ENCODE results near the gene KCNQ1. TPM values are rescaled to one million over a fixed set of nuclear protein-coding genes. Genes with fewer than 3 reads are reported as not detected.

KCNQ1 gene
- polyA plus RNA-seq, 1 of the 3 experiments (the other 2 are of a cell fraction) = 0.05 TPM

DNA sequence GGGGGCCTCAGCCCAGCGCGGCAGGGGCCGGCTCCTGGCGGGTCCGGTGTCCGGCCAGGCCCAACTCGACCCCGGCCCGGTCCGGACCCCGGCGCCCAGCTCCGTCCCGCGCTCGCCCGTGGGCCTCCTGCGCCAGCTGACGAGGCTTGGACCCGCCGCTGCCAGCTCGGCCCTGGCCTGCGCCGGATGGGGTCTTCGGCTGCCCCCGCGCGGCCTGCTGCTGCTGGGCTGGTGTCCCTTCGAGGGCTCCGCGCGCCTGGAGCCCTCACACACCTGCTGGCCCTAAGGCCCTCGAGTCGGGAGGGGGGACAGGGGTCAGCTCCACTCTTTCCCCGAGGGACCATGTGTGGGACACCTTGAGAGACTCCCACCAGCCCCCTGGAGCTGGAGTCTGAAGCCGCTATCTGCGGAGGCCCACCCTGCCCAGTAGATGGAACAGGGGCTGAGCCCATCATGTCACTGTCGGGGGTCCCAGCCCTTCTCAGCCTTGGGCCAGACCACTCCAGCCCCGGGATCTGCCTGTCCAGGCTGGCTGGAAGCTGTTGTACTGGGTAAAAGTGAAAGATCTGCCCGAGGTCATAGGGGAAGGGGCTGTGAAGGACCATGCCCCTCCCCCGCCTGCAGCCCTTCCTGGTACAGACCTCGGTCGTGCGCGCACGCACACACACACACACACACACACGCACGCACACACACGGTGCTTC, 441.5 kb downstream of the KCNQ1 start (continued):
- TF ChIP-seq, protein P1, sequence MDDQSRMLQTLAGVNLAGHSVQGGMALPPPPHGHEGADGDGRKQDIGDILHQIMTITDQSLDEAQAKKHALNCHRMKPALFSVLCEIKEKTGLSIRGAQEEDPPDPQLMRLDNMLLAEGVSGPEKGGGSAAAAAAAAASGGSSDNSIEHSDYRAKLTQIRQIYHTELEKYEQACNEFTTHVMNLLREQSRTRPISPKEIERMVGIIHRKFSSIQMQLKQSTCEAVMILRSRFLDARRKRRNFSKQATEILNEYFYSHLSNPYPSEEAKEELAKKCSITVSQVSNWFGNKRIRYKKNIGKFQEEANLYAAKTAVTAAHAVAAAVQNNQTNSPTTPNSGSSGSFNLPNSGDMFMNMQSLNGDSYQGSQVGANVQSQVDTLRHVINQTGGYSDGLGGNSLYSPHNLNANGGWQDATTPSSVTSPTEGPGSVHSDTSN (IDR thresholded peaks at IDR 0.05) = no peak
- no peak for TF ChIP-seq TAF1 (IDR thresholded peaks at IDR 0.05; ENCODE audit: borderline replicate concordance, low read depth, low read length)
- 0 out of 2 replicates have a peak, but pooled peaks have one; percentile 20 for TF ChIP-seq FOXJ3 (CRISPR knock-in tag; IDR thresholded peaks at IDR 0.05)
- TF ChIP-seq, protein P2, sequence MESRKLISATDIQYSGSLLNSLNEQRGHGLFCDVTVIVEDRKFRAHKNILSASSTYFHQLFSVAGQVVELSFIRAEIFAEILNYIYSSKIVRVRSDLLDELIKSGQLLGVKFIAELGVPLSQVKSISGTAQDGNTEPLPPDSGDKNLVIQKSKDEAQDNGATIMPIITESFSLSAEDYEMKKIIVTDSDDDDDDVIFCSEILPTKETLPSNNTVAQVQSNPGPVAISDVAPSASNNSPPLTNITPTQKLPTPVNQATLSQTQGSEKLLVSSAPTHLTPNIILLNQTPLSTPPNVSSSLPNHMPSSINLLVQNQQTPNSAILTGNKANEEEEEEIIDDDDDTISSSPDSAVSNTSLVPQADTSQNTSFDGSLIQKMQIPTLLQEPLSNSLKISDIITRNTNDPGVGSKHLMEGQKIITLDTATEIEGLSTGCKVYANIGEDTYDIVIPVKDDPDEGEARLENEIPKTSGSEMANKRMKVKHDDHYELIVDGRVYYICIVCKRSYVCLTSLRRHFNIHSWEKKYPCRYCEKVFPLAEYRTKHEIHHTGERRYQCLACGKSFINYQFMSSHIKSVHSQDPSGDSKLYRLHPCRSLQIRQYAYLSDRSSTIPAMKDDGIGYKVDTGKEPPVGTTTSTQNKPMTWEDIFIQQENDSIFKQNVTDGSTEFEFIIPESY (IDR thresholded peaks at IDR 0.05; ENCODE audit: borderline replicate concordance, low read depth) = no peak
- TF ChIP-seq, protein P3, sequence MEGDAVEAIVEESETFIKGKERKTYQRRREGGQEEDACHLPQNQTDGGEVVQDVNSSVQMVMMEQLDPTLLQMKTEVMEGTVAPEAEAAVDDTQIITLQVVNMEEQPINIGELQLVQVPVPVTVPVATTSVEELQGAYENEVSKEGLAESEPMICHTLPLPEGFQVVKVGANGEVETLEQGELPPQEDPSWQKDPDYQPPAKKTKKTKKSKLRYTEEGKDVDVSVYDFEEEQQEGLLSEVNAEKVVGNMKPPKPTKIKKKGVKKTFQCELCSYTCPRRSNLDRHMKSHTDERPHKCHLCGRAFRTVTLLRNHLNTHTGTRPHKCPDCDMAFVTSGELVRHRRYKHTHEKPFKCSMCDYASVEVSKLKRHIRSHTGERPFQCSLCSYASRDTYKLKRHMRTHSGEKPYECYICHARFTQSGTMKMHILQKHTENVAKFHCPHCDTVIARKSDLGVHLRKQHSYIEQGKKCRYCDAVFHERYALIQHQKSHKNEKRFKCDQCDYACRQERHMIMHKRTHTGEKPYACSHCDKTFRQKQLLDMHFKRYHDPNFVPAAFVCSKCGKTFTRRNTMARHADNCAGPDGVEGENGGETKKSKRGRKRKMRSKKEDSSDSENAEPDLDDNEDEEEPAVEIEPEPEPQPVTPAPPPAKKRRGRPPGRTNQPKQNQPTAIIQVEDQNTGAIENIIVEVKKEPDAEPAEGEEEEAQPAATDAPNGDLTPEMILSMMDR (IDR thresholded peaks at IDR 0.05) = no peak
- no peak for TF ChIP-seq GABPA (IDR thresholded peaks at IDR 0.05; ENCODE audit: low read depth)
- no peak for TF ChIP-seq TEAD4 (IDR thresholded peaks at IDR 0.05; ENCODE audit: borderline replicate concordance, insufficient read depth)

DNA sequence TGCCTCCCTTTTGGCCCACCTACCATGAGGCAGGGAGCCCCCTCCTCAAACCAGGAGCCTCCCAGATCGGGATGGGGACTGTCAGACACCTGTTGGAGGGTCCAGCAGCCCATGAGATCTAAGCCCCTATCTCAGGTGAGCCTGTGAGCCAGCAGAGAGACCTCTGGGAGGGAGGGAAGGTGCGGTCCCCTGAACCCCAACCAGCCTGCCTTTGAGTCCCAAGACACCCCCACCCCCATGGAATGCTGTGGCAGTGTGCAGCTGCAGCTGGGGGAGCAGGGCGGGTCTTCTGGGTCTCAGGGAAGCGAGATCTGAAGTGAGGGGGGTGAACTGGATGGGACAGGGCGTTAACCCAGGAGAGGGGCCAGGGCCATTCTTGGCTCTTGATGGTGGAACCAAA, 442.1 kb downstream of the KCNQ1 start:
- Histone ChIP-seq H3F3A (replicated peaks; ENCODE audit: insufficient read depth) (peaks cover 7% of the 10 kb centered on the region), H3K27me3 (ENCODE audit: insufficient read depth) (no peaks in the 10 kb centered on the region), H3K36me3 (replicated peaks in 1 of 2; ENCODE audit: control insufficient read depth in 1 of 2, insufficient read depth in 2 of 2, low read length in 1 of 2) (no peaks in the 10 kb centered on the region), H3K4me1 (ENCODE audit: control insufficient read depth in 1 of 2, insufficient read depth in 2 of 2, low read depth in 1 of 2, low read length in 1 of 2) (peaks cover 3 to 27% of the 10 kb centered on the region in 2 experiments; a peak in 1 of 4 replicates), H3K4me3 (ENCODE audit: low read depth in 2 of 2, low read length in 1 of 2) (no peak overlapping the region), H3K9me3 (no peaks in the 10 kb centered on the region), H3K4me2 (no peak overlapping the region), H4K20me1 (ENCODE audit: insufficient read depth) (no peaks in the 10 kb centered on the region), H3K9ac (no peak overlapping the region), H3K79me2 (ENCODE audit: insufficient read depth) (no peaks in the 10 kb centered on the region), H2AFZ (ENCODE audit: low read depth) (no peak overlapping the region), H3K27ac (ENCODE audit: low read depth in 2 of 2, low read length in 1 of 2) (no peak overlapping the region), H3K9me2 (no peaks in the 10 kb centered on the region)
- ChIA-PET POLR2A (interaction anchor here (0.8 to 4.6 kb wide), 4 partner anchors 108 to 354 kb away, joined by 4 to 25 read pairs (median 10); partner anchors contain the start of gene KCNQ1OT1), CTCF (interaction anchor here (0.9 to 16.8 kb wide), 28 partner anchors 8 to 693 kb away, joined by 3 to 1016 read pairs (median 5); a partner anchor contains a TSS)
- DNase-seq = no peak
- no peak for TF ChIP-seq EZH2phosphoT487 (IDR thresholded peaks at IDR 0.05; ENCODE audit: borderline replicate concordance, low read depth)
- TF ChIP-seq, protein P1 (IDR thresholded peaks at IDR 0.05) = no peak
- TF ChIP-seq TEAD4 (IDR thresholded peaks at IDR 0.05; ENCODE audit: borderline replicate concordance, insufficient read depth) = no peak
- no peak for TF ChIP-seq EP300 (IDR thresholded peaks at IDR 0.05; ENCODE audit: borderline replicate concordance in 1 of 2, low read depth in 1 of 2, low read length in 1 of 2)
- no peak for TF ChIP-seq ELF1 (IDR thresholded peaks at IDR 0.05)
- TF ChIP-seq FOXJ3 (CRISPR knock-in tag; IDR thresholded peaks at IDR 0.05) = no peak
- no peak for TF ChIP-seq MXI1 (IDR thresholded peaks at IDR 0.05; ENCODE audit: low read depth, low read length)
- TF ChIP-seq SMC3 (IDR thresholded peaks at IDR 0.05; ENCODE audit: low read depth, low read length) = no peak
- no peak for TF ChIP-seq FOXM1 (IDR thresholded peaks at IDR 0.05; ENCODE audit: low read depth)
- TF ChIP-seq GATA2 (CRISPR knock-in tag; IDR thresholded peaks at IDR 0.05) = no peak
- TF ChIP-seq FOSL2 (IDR thresholded peaks at IDR 0.05; ENCODE audit: borderline replicate concordance, low read depth) = no peak
- TF ChIP-seq TAF1 (IDR thresholded peaks at IDR 0.05; ENCODE audit: borderline replicate concordance, low read depth, low read length) = no peak
- TF ChIP-seq NFIC (IDR thresholded peaks at IDR 0.05; ENCODE audit: borderline replicate concordance) = no peak
- TF ChIP-seq, protein P4, sequence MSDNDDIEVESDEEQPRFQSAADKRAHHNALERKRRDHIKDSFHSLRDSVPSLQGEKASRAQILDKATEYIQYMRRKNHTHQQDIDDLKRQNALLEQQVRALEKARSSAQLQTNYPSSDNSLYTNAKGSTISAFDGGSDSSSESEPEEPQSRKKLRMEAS (IDR thresholded peaks at IDR 0.05; ENCODE audit: low read depth) = no peak
- WGBS (ENCODE audit: low lambda C conversion rate) = 98% methylated on average over 5 of the region's 5 CpGs

Measured in SK-N-SH (cell line).